NCI-H187 treated with DMSO at 0.1 percent for 48 hours (cell line): Measurements from ENCODE around the gene ZNF653.

ENCODE experiments used
- DNase-seq: peaks from one replicate; lab custom pipeline; 2025; lab: John Stamatoyannopoulos, UW

The ZNF653 gene

GRCh38 chr19:11513946-11514345 is 8.3 kb upstream of the ZNF653 start:
- no peak for DNase-seq

- DNase-seq = no peak
These were observed 4.8 kb upstream of the ZNF653 start for GRCh38 chr19:11510444-11510843.

GRCh38 chr19:11507370-11508078 is 1.9 kb upstream of the ZNF653 start:
- DNase-seq = no peak

GRCh38 chr19:11506967-11507366 is 1.3 kb upstream of the ZNF653 start:
- DNase-seq = no peak

- DNase-seq = no peak
These were observed 489 bp upstream of the ZNF653 start for GRCh38 chr19:11506101-11506555.

GRCh38 chr19:11505032-11505503 is 571 bp downstream of the ZNF653 start:
- DNase-seq = peak; percentile 55

GRCh38 chr19:11504502-11505031 is 1.1 kb downstream of the ZNF653 start:
- no peak for DNase-seq

- no peak for DNase-seq
These were observed 5.7 kb downstream of the ZNF653 start for GRCh38 chr19:11499890-11500420.

GRCh38 chr19:11499220-11499726 is 6.4 kb downstream of the ZNF653 start:
- DNase-seq = no peak

- DNase-seq = no peak
These were observed 9.1 kb downstream of the ZNF653 start for GRCh38 chr19:11496391-11497163.

- DNase-seq = no peak
These were observed 9.8 kb downstream of the ZNF653 start for GRCh38 chr19:11495885-11496284.

GRCh38 chr19:11495481-11495880 is 10.2 kb downstream of the ZNF653 start:
- DNase-seq = no peak

- no peak for DNase-seq
These were observed 10.9 kb downstream of the ZNF653 start for GRCh38 chr19:11494634-11495285.

GRCh38 chr19:11489378-11489777 is 16.3 kb downstream of the ZNF653 start:
- DNase-seq = no peak

- no peak for DNase-seq
These were observed 18.8 kb downstream of the ZNF653 start for GRCh38 chr19:11486661-11487503.

- no peak for DNase-seq
These were observed 20.3 kb downstream of the ZNF653 start for GRCh38 chr19:11485245-11485837.

- DNase-seq = no peak
These were observed 22.1 kb downstream of the ZNF653 start for GRCh38 chr19:11483366-11484111.

- DNase-seq = peak; percentile 12
These were observed 23.1 kb downstream of the ZNF653 start for GRCh38 chr19:11482384-11483050.
